A549 treated with ZK216348 at 1 μM for 4 hours (cell line): Measurements from ENCODE around the gene MST1R. TPM values are rescaled to one million over a fixed set of nuclear protein-coding genes. Genes with fewer than 3 reads are reported as not detected.

Experiments used
- total RNA-seq: library from RNA; stranded (reverse); fragments of 200-300 nt; extraction: Qiagen RNA extraction; gene quantifications from 5 replicates; pipeline ENCODE4 v1.2.3, GENCODE V29; 2022; ENCODE audit warnings: low read depth

Gene MST1R
- 6.0 to 9.9 TPM (median 7.4 TPM) in 5 replicates for total RNA-seq

DNA sequence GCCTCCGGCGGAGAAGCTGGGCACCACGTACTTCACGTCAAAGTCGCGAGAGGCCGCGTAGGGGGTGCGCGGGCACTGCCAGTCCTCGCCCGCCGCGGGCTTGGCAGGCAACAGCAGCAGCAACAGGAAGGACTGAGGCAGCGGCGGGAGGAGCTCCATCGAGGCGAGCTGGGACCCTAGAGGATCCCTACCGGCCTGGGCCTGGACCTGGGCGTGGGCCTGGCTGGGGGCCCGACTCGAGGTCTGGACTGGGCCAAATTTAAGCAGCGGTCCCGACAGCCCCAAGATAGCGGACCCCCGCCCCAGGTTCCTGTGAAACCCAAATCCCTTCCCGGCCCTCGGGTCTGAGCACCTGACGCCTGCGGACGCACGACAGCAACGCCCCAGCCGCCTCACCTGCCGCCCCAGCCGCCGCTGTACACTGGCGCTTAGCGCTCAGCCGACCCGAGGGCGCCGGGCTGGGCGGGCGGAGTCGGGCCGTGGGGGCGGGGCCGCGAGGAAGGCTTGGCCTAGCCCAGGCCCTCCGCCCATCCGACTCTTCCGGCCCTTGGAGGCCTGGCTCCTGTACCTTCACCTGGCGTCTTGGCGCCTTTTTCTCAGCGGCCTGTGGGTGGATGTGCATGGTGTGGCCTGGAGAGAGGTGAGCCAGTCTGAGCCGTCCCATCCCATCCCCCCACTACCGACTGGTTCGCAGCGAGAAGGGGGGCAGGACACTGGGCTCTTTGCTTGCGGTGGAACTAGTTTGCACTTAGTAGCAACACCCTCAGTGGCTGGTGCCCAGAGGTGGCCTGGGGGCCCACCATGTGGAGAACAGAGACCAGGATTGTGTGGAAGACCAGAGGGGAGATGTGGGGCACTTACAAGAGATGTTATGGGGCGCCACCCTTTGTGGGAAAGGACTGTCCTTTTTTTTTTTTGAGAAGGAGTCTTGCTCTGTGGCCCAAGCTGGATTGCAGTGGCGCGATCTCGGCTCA is at the start of gene MST1R:
Gene MST1R (minus strand): TSS at position 423 of the 974 bp plus-strand sequence. CDS start 264 bp downstream, at position 159.

DNA sequence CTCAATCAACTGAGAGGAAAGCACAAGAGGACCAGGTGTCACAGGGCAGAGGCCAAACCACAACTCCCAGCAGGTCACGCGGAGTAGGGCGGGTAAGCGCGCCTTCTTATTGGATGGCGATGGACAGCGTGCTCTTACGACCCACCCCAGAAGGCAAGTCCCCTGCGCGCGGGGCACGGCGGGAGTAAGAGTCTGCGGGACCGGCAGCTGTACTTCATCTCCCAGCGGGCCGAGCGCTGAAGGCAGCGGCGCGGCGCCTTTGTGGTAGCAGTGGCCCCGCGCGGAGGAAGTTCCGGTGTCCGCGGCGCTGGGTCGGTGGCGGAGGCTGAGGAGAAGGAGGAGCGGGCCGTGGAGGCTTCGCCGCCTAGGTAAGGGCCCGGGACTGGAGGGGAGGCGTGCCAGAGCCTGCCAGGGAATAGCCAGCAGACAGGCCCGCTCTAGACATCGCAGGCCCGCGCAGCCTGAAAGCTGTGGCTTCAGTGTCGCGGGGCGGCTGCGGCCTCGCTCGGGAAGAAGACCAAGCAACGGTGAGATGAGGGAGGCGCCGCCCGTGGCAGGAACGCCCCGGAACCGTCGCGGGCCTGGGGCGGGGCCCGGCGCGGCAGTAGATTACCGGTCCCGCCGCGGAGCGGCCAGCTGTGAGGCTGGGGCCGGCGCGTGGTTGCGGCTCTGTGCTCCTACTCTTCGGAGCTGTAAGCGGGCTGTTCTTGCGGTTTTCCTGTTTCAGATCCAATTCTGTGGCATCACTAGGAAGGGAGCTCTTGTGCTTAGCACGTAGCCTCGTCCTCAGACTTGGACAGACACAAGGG is 36.4 kb upstream of the MST1R start, which contains the start of gene RBM6:
Gene RBM6 (plus strand): TSS at position 293 of the 809 bp plus-strand sequence. CDS start 22,492 bp downstream, outside the sequence.

DNA sequence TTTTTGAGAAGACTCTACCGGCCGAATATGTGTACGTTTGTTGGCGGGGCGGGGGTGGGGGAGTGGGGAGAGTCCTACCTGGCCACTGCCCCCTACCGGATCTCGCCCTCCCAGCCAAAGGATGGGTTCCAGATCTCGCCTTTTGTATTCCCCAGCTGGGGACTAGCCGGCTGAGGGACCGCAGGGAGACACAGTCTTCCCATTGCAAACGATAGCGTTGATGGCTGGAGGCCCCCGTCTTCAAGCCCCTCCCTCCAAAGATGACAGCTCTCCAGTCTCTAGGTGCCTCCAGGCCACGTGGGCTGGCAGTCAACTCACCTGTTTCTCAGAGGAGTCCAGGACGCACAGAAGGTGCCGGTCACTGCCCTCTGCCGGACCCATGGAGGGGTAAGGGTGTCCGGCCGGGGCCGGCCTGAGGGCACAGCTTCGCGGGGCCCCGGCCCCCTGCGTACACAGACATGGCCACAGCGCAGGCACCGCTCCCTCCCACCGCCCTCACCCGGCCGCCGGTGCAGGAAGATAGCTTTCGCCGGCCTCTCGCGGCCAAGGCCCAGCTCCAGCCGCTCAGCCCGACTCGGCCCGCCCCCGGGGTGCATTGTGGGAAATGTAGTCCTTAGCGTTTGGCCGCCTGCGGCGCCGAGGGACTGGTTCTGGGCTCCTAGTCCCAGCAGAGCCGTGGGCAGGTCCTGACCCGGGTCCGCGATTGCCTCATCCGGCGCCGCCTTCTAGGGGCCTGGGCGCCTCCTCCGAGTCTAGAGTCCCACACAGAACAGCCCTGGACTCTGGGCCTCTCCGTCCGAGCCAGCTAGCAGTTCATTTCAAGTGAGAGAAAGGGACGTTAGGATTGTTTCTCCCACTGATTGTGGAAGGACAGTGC is 25.9 kb upstream of the MST1R start, which contains the start of gene MON1A:
Gene MON1A (minus strand): TSS at position 521 of the 877 bp plus-strand sequence. CDS start 16,465 bp downstream, outside the sequence.

GRCh38 chr3:49869525-49870126 is 34.0 kb downstream of the MST1R start, which contains the start of gene CAMKV:
TSS of gene CAMKV (minus strand) at chr3:49869906. CDS start at chr3:49862388, 7,518 bp downstream.

GRCh38 chr3:49856181-49857005 is 47.3 kb downstream of the MST1R start, which contains the start of gene TRAIP:
TSS of gene TRAIP (minus strand) at chr3:49856564. CDS start at chr3:49856453, 111 bp downstream.

Other genes starting within 250 kb of the MST1R start
- gene APEH, start 229.5 kb downstream of the MST1R start, total RNA-seq = 51.1 to 72.3 TPM (median 65.1 TPM) in 5 replicates
- gene MST1, start 214.4 kb downstream of the MST1R start, total RNA-seq = 1.4 to 2.1 TPM (median 1.5 TPM) in 5 replicates
- gene RNF123, start 214.3 kb downstream of the MST1R start, total RNA-seq = 8.5 to 19.3 TPM (median 15.2 TPM) in 5 replicates
- gene AMIGO3, start 184.2 kb downstream of the MST1R start, total RNA-seq = 0.18 to 1.1 TPM (median 0.66 TPM) in 4 of 5 replicates, not detected in the other
- 11.8 to 21.7 TPM (median 19.3 TPM) in 5 replicates for gene GMPPB, start 179.9 kb downstream of the MST1R start, total RNA-seq
- 13.7 to 26.5 TPM (median 21.9 TPM) in 5 replicates for gene IP6K1, start 117.3 kb downstream of the MST1R start, total RNA-seq
- 0.13 to 0.35 TPM (median 0.23 TPM) in 5 replicates for gene CDHR4, start 104.0 kb downstream of the MST1R start, total RNA-seq
- gene INKA1, start 100.6 kb downstream of the MST1R start, total RNA-seq = 1.1 to 3.0 TPM (median 2.3 TPM) in 5 replicates
- 0.47 to 1.1 TPM (median 0.54 TPM) in 5 replicates for gene UBA7, start 89.9 kb downstream of the MST1R start, total RNA-seq
- gene TRAIP, start 47.3 kb downstream of the MST1R start, total RNA-seq = 10.9 to 14.9 TPM (median 13.2 TPM) in 5 replicates
- gene CAMKV, start 34.0 kb downstream of the MST1R start, total RNA-seq = 0.26 to 0.77 TPM (median 0.45 TPM) in 5 replicates
- gene MON1A, start 25.9 kb upstream of the MST1R start, total RNA-seq = 4.2 to 9.1 TPM (median 8.5 TPM) in 5 replicates
- gene RBM6, start 36.3 kb upstream of the MST1R start, total RNA-seq = 25.0 to 32.5 TPM (median 28.7 TPM) in 5 replicates
- gene RBM5, start 185.0 kb upstream of the MST1R start, total RNA-seq = 30.4 to 44.1 TPM (median 37.3 TPM) in 5 replicates